ENCODE data around the gene RHOJ.

RHOJ gene

DNA sequence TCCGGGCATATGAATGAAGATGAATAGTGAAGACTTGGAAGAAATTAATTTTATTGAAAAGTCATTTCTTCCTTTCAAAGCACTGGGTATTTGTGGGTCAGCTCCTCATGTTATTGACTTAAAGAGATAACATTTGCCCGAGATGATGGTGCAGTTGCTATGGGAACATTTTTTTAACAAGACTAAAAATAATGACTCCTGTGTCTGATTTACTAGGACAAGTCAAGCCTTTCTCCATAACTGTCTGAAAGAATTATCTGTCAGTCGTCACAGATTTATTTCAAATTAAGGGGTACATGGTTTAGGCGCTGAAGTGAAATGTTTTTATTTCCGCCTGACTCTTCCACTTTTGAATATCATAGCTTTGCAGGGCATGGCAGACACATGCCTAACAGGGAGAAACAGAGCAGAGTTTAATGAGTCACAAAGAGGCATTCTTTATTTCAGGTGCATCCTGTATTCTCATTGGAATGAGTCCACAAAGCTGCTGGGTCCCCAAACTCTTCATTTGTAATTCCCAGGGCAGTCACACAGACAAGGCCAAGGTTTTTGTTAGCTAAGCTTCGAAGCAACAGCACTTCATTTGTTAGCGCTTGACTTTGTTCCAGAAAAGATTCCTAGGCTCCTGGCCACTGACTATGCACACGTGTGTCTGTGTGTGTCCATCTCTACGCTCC, 118.8 kb downstream of the RHOJ start:
- no peak overlapping the region for H3K4me3 ChIP-seq (ENCODE audit: low read depth, low read length)
- TF ChIP-seq, protein P1, sequence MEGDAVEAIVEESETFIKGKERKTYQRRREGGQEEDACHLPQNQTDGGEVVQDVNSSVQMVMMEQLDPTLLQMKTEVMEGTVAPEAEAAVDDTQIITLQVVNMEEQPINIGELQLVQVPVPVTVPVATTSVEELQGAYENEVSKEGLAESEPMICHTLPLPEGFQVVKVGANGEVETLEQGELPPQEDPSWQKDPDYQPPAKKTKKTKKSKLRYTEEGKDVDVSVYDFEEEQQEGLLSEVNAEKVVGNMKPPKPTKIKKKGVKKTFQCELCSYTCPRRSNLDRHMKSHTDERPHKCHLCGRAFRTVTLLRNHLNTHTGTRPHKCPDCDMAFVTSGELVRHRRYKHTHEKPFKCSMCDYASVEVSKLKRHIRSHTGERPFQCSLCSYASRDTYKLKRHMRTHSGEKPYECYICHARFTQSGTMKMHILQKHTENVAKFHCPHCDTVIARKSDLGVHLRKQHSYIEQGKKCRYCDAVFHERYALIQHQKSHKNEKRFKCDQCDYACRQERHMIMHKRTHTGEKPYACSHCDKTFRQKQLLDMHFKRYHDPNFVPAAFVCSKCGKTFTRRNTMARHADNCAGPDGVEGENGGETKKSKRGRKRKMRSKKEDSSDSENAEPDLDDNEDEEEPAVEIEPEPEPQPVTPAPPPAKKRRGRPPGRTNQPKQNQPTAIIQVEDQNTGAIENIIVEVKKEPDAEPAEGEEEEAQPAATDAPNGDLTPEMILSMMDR (IDR thresholded peaks at IDR 0.05; ENCODE audit: control insufficient read depth, extremely low read depth, insufficient read depth) = no peak
- no peak for DNase-seq (ENCODE audit: low read depth)

DNA sequence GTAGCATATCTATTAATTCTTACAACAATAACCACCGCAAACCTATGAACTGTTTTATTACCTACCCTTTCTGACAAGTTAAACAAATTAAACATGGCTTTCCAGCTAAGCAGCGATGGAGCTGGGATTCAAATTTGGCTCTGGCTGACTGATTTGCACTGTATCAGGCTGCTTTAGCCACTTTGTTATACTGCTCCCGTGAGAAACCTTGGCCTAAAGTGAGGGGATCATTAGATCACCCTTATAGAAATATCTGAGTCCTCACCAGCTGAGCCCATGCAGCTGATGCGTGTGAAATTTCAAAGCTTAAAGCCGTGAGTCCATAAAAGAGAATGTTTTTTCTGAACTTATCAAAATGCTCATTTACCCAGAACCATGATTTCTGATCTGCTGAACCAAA, 122.6 kb downstream of the RHOJ start:
- no peak for DNase-seq (ENCODE audit: low read depth)
- TF ChIP-seq, protein P1 (IDR thresholded peaks at IDR 0.05; ENCODE audit: control insufficient read depth, extremely low read depth, insufficient read depth) = no peak
- no peak overlapping the region for H3K4me3 ChIP-seq (ENCODE audit: low read depth, low read length)

DNA sequence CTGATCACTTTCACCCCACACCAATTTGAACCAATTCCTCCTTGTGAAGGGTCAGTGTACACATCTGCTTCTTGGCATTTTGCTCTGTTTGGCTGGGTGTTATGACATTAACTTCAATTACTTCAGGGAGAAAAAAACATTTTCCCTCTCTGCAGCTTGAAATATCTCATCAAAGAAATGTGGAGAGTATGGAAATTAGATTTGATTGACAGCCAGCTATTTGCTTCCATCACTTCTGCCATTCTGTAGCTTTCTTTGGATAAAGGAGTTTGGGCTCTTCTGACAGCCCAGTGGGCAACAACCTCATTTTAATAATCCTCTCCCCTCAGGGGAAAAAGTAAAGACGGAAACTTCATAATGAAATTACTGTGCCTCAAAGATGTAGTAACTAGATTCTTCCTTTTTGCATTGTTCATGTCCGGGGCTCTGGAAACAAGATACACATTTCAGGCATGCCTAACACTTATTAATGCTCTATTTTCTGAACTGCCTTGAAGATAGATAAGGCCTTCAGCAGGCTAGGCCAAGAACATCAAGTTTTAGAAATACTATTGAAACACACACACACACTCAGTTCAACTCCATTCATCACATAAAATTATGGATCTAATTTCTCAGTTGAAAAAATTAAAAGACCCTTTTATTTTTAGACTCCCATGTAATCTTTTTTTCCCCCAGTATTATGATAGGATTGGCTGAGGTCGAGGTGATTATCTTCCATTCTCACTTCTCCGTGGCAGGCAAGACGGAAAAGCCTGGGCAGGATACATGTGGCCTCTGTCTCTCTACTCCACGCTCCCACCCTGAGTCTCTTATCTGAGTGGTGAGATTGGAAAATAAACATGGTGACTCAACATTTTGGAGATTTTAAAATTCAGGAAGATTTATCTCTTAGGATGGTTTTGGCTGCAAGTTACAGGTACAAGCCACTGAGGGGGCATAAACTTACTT, 124.8 kb downstream of the RHOJ start:
- H3K4me3 ChIP-seq (ENCODE audit: low read depth, low read length) = no peak overlapping the region
- TF ChIP-seq, protein P1 (IDR thresholded peaks at IDR 0.05; ENCODE audit: control insufficient read depth, extremely low read depth, insufficient read depth) = no peak
- DNase-seq (ENCODE audit: low read depth) = no peak

DNA sequence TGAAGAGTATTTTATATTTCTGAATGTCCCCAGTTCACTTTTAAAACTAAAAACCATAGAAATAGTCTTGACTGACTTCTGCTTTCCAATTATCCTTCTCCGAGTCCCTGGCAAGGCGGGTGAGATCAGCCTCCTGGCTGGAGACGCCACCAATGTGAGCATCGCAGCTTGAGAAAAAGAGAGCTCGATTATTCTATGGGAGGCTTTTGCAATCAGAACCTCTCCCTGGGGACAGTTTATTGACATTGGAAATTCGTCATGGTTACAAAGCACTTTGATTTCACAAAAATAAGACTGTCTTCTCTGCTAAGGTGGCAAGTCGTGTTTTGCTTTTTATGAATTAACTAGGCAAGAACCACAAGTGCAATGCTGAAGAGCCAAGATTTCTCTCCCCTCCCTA, 138.1 kb downstream of the RHOJ start:
- DNase-seq (ENCODE audit: low read depth) = no peak
- H3K4me3 ChIP-seq (ENCODE audit: low read depth, low read length) = no peak overlapping the region
- TF ChIP-seq, protein P1 (IDR thresholded peaks at IDR 0.05; ENCODE audit: control insufficient read depth, extremely low read depth, insufficient read depth) = no peak
